ENCODE results near the gene PLD6.

The PLD6 gene

DNA sequence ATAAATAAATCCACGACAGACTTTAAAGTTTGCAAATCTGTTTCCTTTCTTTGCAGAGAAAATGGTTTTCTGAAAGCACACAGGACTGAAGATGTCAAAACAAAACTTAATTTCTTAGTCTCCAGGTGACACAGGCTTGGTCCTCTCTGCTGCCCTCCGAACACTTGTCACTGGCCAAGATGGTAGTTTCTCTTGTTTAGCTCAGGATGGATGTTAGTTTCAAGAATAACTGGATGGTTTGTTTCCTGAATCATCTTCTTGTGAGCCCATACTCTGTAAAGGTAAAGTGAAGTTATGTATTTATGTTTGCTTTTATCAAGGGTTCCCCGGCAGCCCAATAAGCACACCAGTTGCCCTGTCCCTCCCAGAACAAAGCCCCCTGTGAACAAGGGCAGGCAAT, 40.7 kb upstream of the PLD6 start:
- Histone ChIP-seq H3K18ac (ENCODE audit: low read length) (no peak overlapping the region), H4K8ac (ENCODE audit: low read depth, low read length) (no peak overlapping the region), H2BK120ac (ENCODE audit: low read depth, low read length) (no peak overlapping the region), H3K27me3 (ENCODE audit: insufficient read depth, low read length, poor library complexity) (no peaks in the 10 kb centered on the region), H3K56ac (ENCODE audit: low read length) (no peak overlapping the region), H3K23ac (ENCODE audit: low read length) (no peak overlapping the region), H3K4me2 (ENCODE audit: low read length) (no peak overlapping the region), H3K4me1 (ENCODE audit: control insufficient read depth, low read depth, low read length) (no peaks in the 10 kb centered on the region), H3K36me3 (ENCODE audit: control insufficient read depth, insufficient read depth, low read length) (peaks cover 4% of the 10 kb centered on the region), H3K79me2 (ENCODE audit: control insufficient read depth, insufficient read depth, low read length) (no peaks in the 10 kb centered on the region), H3K4ac (ENCODE audit: low read depth, low read length) (no peak overlapping the region), H3K4me3 (ENCODE audit: low read length) (no peak overlapping the region), H3K27ac (ENCODE audit: low read depth, low read length) (no peak overlapping the region), H2BK5ac (ENCODE audit: low read length) (no peak overlapping the region), H3K79me1 (ENCODE audit: low read length) (no peaks in the 10 kb centered on the region), H3K9ac (ENCODE audit: low read length) (no peak overlapping the region), H2BK15ac (replicated peaks; ENCODE audit: low read depth) (no peak overlapping the region), H2AK5ac (ENCODE audit: low read length) (no peak overlapping the region), H4K5ac (ENCODE audit: low read length) (no peak overlapping the region)
- DNase-seq, result no peak
- WGBS (ENCODE audit: extremely low coverage, insufficient coverage, low lambda C conversion rate), result no CpG with 5 or more reads among the region's 3 CpGs

DNA sequence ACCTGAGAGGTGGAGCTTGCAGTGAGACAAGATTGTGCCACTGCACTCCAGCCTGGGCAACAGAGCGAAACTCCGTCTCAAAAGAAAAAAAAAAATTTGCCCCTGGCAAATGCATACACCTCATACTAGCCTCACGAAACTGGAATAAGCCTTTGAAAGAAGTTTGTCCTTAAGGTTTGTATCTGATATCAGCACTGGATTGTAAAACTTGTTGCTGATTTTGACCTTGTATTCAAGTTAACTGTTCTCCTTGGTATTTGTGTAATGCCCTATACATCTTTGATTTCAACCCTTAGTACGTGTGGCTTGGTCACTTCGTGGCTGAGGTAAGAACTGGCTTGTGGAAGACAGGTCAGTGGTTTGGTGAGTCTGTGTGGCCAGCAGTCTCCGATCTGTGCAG, 37.0 kb upstream of the PLD6 start:
- Histone ChIP-seq H3K18ac (ENCODE audit: low read length) (no peak overlapping the region), H2BK5ac (ENCODE audit: low read length) (no peak overlapping the region), H3K23ac (ENCODE audit: low read length) (no peak overlapping the region), H2AK5ac (ENCODE audit: low read length) (no peak overlapping the region), H3K79me1 (ENCODE audit: low read length) (no peaks in the 10 kb centered on the region), H4K5ac (ENCODE audit: low read length) (no peak overlapping the region), H3K4me2 (ENCODE audit: low read length) (no peak overlapping the region), H3K4me3 (ENCODE audit: low read length) (no peak overlapping the region), H3K36me3 (ENCODE audit: control insufficient read depth, insufficient read depth, low read length) (peaks cover 3% of the 10 kb centered on the region), H2BK120ac (ENCODE audit: low read depth, low read length) (no peak overlapping the region), H3K79me2 (ENCODE audit: control insufficient read depth, insufficient read depth, low read length) (no peaks in the 10 kb centered on the region), H3K56ac (ENCODE audit: low read length) (no peak overlapping the region), H3K4me1 (ENCODE audit: control insufficient read depth, low read depth, low read length) (no peaks in the 10 kb centered on the region), H2BK15ac (replicated peaks; ENCODE audit: low read depth) (no peak overlapping the region), H4K8ac (ENCODE audit: low read depth, low read length) (no peak overlapping the region), H3K4ac (ENCODE audit: low read depth, low read length) (no peak overlapping the region), H3K27me3 (ENCODE audit: insufficient read depth, low read length, poor library complexity) (no peaks in the 10 kb centered on the region), H3K27ac (ENCODE audit: low read depth, low read length) (no peak overlapping the region), H3K9ac (ENCODE audit: low read length) (no peak overlapping the region)
- WGBS (ENCODE audit: extremely low coverage, insufficient coverage, low lambda C conversion rate), result no CpG with 5 or more reads among the region's 6 CpGs
- DNase-seq, result no peak

DNA sequence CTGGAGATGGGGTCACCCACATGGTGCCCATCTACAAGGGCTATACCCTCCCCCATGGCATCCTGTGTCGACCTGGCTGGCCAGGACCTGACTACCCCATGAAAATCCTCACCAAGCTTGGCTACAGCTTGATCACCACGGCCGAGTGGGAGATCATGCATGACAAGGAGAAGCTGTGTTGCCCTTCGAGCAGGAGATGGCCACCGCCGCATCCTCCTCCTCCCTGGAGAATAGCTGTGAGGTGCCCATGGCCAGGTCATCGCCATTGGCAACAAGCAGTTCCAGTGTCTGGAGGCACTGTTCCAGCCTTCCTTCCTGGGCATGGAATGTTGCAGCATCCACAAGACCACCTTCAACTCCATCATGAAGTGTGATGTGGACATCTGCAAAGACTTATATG, 36.1 kb upstream of the PLD6 start:
- H3K4ac ChIP-seq (ENCODE audit: low read depth, low read length), result no peak overlapping the region
- H2BK15ac ChIP-seq (replicated peaks; ENCODE audit: low read depth), result no peak overlapping the region
- H3K56ac ChIP-seq (ENCODE audit: low read length), result no peak overlapping the region
- no peak overlapping the region for H3K23ac ChIP-seq (ENCODE audit: low read length)
- no peaks in the 10 kb centered on the region for H3K79me1 ChIP-seq (ENCODE audit: low read length)
- no peak for DNase-seq
- no peak overlapping the region for H4K5ac ChIP-seq (ENCODE audit: low read length)
- no peak overlapping the region for H4K8ac ChIP-seq (ENCODE audit: low read depth, low read length)
- no peaks in the 10 kb centered on the region for H3K79me2 ChIP-seq (ENCODE audit: control insufficient read depth, insufficient read depth, low read length)
- H3K36me3 ChIP-seq (ENCODE audit: control insufficient read depth, insufficient read depth, low read length), result peaks cover 2% of the 10 kb centered on the region
- H3K4me2 ChIP-seq (ENCODE audit: low read length), result no peak overlapping the region
- H3K27ac ChIP-seq (ENCODE audit: low read depth, low read length), result no peak overlapping the region
- H3K27me3 ChIP-seq (ENCODE audit: insufficient read depth, low read length, poor library complexity), result no peaks in the 10 kb centered on the region
- H3K9ac ChIP-seq (ENCODE audit: low read length), result no peak overlapping the region
- H3K18ac ChIP-seq (ENCODE audit: low read length), result no peak overlapping the region
- H2AK5ac ChIP-seq (ENCODE audit: low read length), result no peak overlapping the region
- no peak overlapping the region for H3K4me3 ChIP-seq (ENCODE audit: low read length)
- H3K4me1 ChIP-seq (ENCODE audit: control insufficient read depth, low read depth, low read length), result no peaks in the 10 kb centered on the region
- H2BK5ac ChIP-seq (ENCODE audit: low read length), result no peak overlapping the region
- WGBS (ENCODE audit: extremely low coverage, insufficient coverage, low lambda C conversion rate), result no CpG with 5 or more reads among the region's 7 CpGs
- no peak overlapping the region for H2BK120ac ChIP-seq (ENCODE audit: low read depth, low read length)

DNA sequence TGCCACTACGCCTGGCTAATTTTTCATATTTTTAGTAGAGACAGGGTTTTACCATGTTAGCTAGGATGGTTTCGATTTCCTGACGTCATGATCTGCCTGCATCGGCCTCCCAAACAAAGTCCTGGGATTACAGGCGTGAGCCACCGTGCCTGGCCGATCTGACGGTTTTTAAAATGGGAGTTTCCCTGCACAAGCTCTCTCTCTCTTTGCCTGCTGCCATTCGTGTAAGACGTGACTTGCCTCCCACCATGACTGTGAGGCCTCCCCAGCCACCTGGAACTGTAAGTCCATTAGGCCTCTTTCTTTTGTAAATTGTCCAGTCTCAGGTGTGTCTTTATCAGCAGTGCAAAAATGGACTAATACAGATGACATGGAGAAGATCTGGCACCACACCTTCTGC, 35.5 kb upstream of the PLD6 start:
- no CpG with 5 or more reads among the region's 10 CpGs for WGBS (ENCODE audit: extremely low coverage, insufficient coverage, low lambda C conversion rate)

DNA sequence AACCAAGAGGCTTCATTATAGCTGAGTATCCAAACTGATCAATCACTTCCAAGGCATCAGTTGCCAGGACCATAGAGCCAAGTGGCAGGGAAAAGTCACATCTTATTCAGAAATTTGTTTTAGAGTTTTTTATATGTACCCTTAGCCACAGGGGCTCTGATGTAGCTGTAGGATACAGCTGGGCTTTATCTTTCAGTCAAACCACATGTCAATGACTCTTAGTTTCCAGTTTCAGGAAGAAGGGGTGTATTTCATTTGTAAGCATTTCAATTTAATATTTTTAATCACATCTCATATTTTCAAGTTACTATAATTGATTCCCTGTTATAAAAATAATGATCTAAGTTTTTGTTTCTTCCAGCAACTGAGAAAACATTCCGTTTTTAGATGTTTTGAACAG, 33.7 kb upstream of the PLD6 start:
- H2BK15ac ChIP-seq (replicated peaks; ENCODE audit: low read depth), result no peak overlapping the region
- DNase-seq, result no peak
- H3K36me3 ChIP-seq (ENCODE audit: control insufficient read depth, insufficient read depth, low read length), result no peaks in the 10 kb centered on the region
- H3K4me2 ChIP-seq (ENCODE audit: low read length), result no peak overlapping the region
- peaks cover 13% of the 10 kb centered on the region for H3K79me2 ChIP-seq (ENCODE audit: control insufficient read depth, insufficient read depth, low read length)
- no peak overlapping the region for H2BK120ac ChIP-seq (ENCODE audit: low read depth, low read length)
- H4K5ac ChIP-seq (ENCODE audit: low read length), result no peak overlapping the region
- no CpG with 5 or more reads among the region's 1 CpG for WGBS (ENCODE audit: extremely low coverage, insufficient coverage, low lambda C conversion rate)
- H3K4me3 ChIP-seq (ENCODE audit: low read length), result no peak overlapping the region
- peaks cover 11% of the 10 kb centered on the region for H3K79me1 ChIP-seq (ENCODE audit: low read length)
- H3K27ac ChIP-seq (ENCODE audit: low read depth, low read length), result no peak overlapping the region
- H2BK5ac ChIP-seq (ENCODE audit: low read length), result no peak overlapping the region
- H3K4ac ChIP-seq (ENCODE audit: low read depth, low read length), result no peak overlapping the region
- H3K18ac ChIP-seq (ENCODE audit: low read length), result no peak overlapping the region
- no peak overlapping the region for H3K9ac ChIP-seq (ENCODE audit: low read length)
- no peak overlapping the region for H3K23ac ChIP-seq (ENCODE audit: low read length)
- no peak overlapping the region for H3K56ac ChIP-seq (ENCODE audit: low read length)
- no peaks in the 10 kb centered on the region for H3K27me3 ChIP-seq (ENCODE audit: insufficient read depth, low read length, poor library complexity)
- H2AK5ac ChIP-seq (ENCODE audit: low read length), result no peak overlapping the region
- peaks cover 8% of the 10 kb centered on the region for H3K4me1 ChIP-seq (ENCODE audit: control insufficient read depth, low read depth, low read length)
- no peak overlapping the region for H4K8ac ChIP-seq (ENCODE audit: low read depth, low read length)

More for the DNA sequence above, 35.5 kb upstream of the PLD6 start:
- H2AK5ac ChIP-seq (ENCODE audit: low read length), result no peak overlapping the region
- no peak overlapping the region for H3K9ac ChIP-seq (ENCODE audit: low read length)
- no peak overlapping the region for H2BK120ac ChIP-seq (ENCODE audit: low read depth, low read length)
- no peak for DNase-seq
- no peak overlapping the region for H3K18ac ChIP-seq (ENCODE audit: low read length)
- H3K4me2 ChIP-seq (ENCODE audit: low read length), result no peak overlapping the region
- no peak overlapping the region for H2BK5ac ChIP-seq (ENCODE audit: low read length)
- no peak overlapping the region for H3K27ac ChIP-seq (ENCODE audit: low read depth, low read length)
- H3K36me3 ChIP-seq (ENCODE audit: control insufficient read depth, insufficient read depth, low read length), result no peaks in the 10 kb centered on the region
- no peaks in the 10 kb centered on the region for H3K4me1 ChIP-seq (ENCODE audit: control insufficient read depth, low read depth, low read length)
- no peak overlapping the region for H3K4ac ChIP-seq (ENCODE audit: low read depth, low read length)
- H2BK15ac ChIP-seq (replicated peaks; ENCODE audit: low read depth), result no peak overlapping the region
- no peaks in the 10 kb centered on the region for H3K79me1 ChIP-seq (ENCODE audit: low read length)
- no peak overlapping the region for H4K5ac ChIP-seq (ENCODE audit: low read length)
- H3K23ac ChIP-seq (ENCODE audit: low read length), result no peak overlapping the region
- no peaks in the 10 kb centered on the region for H3K27me3 ChIP-seq (ENCODE audit: insufficient read depth, low read length, poor library complexity)
- no peak overlapping the region for H4K8ac ChIP-seq (ENCODE audit: low read depth, low read length)
- H3K4me3 ChIP-seq (ENCODE audit: low read length), result no peak overlapping the region
- H3K56ac ChIP-seq (ENCODE audit: low read length), result no peak overlapping the region
- H3K79me2 ChIP-seq (ENCODE audit: control insufficient read depth, insufficient read depth, low read length), result no peaks in the 10 kb centered on the region

DNA sequence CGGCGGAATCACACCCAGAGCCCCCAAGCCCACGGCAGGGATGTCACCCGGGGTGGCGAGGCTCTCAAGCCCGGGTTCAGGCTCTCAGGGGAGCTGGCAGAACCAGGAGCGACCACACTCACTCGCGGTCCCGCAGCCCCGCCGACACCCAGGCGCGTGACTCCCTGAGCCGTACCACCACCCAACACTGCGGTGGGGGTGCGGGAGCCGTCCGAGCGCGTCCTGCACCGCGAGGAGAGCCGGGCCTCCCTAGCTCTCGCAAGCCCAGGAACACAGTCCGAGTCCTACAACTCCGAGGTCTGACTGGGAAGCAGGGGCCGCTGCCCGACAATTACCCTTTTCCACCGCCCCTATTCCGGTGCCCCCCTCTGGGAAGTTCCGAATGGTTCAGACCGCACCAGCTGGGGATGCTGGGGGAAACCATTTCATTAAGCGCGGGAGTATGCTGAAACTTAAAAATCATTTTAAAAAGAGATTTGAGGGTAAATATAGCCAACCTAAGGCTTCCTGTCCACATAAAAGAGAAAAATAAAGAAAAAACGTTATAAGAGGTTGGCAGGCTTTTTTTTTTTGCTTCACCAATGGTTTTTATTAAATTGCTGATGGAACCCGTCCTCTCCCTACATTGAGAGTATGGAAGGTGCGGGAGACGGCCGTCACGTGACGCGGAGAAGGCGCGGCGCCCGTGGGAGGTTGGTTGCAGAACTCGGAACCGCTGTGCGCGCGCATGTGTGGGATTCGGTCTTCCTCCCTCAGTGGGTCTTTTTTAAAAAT, 31.1 kb upstream of the PLD6 start, which contains the start of gene FLCN:
TSS of gene FLCN (minus strand) at position 143 of the 774 bp plus-strand sequence. CDS start 9,031 bp downstream, outside the sequence.
- H2BK15ac ChIP-seq (replicated peaks; ENCODE audit: low read depth), result no peak within 1 kb of the TSS
- peak within 1 kb of the TSS; percentile 73 for H3K4me2 ChIP-seq (ENCODE audit: low read length)
- peak within 1 kb of the TSS; percentile 34 for H3K27ac ChIP-seq (ENCODE audit: low read depth, low read length)
- peak within 1 kb of the TSS; percentile 80 for H3K23ac ChIP-seq (ENCODE audit: low read length)
- H3K27me3 ChIP-seq (ENCODE audit: insufficient read depth, low read length, poor library complexity), result no peaks in the 10 kb centered on the region
- peaks cover 13% of the 10 kb centered on the region for H3K79me1 ChIP-seq (ENCODE audit: low read length)
- H3K4ac ChIP-seq (ENCODE audit: low read depth, low read length), result no peak within 1 kb of the TSS
- no peak within 1 kb of the TSS for H2BK120ac ChIP-seq (ENCODE audit: low read depth, low read length)
- H2AK5ac ChIP-seq (ENCODE audit: low read length), result no peak within 1 kb of the TSS
- no peak within 1 kb of the TSS for H4K5ac ChIP-seq (ENCODE audit: low read length)
- H3K18ac ChIP-seq (ENCODE audit: low read length), result peak within 1 kb of the TSS; percentile 91
- peak within 1 kb of the TSS; percentile 99 for H3K56ac ChIP-seq (ENCODE audit: low read length)
- no peak within 1 kb of the TSS for H4K8ac ChIP-seq (ENCODE audit: low read depth, low read length)
- peaks cover 8% of the 10 kb centered on the region for H3K4me1 ChIP-seq (ENCODE audit: control insufficient read depth, low read depth, low read length)
- H3K9ac ChIP-seq (ENCODE audit: low read length), result peak within 1 kb of the TSS; percentile 86
- H3K4me3 ChIP-seq (ENCODE audit: low read length), result peak within 1 kb of the TSS; percentile 66
- peaks cover 13% of the 10 kb centered on the region for H3K79me2 ChIP-seq (ENCODE audit: control insufficient read depth, insufficient read depth, low read length)
- H2BK5ac ChIP-seq (ENCODE audit: low read length), result peak within 1 kb of the TSS; percentile 99
- DNase-seq, result peak; percentile 88
- no peaks in the 10 kb centered on the region for H3K36me3 ChIP-seq (ENCODE audit: control insufficient read depth, insufficient read depth, low read length)
- no CpG with 5 or more reads among the region's 53 CpGs for WGBS (ENCODE audit: extremely low coverage, insufficient coverage, low lambda C conversion rate)

Data from mesendoderm (in vitro differentiated cells).